Astrocyte (in vitro differentiated cells and primary cell): ENCODE measurements around the gene DAGLA.

Experiments
- EZH2 ChIP-seq: IDR thresholded peaks from 2 replicates; pipeline ENCODE4 v1.6.1; 2012; ENCODE audit warnings: mild to moderate bottlenecking, low read length, inconsistent platforms; ENCODE audit not compliant: insufficient read depth
- TF ChIP-seq, protein P1 (sequence below): IDR thresholded peaks from 2 replicates; pipeline ENCODE4 v1.5.1; 2011; ENCODE audit warnings: low read depth, mild to moderate bottlenecking, inconsistent platforms, low read length, moderate library complexity; ENCODE audit not compliant: insufficient read depth

DNA sequence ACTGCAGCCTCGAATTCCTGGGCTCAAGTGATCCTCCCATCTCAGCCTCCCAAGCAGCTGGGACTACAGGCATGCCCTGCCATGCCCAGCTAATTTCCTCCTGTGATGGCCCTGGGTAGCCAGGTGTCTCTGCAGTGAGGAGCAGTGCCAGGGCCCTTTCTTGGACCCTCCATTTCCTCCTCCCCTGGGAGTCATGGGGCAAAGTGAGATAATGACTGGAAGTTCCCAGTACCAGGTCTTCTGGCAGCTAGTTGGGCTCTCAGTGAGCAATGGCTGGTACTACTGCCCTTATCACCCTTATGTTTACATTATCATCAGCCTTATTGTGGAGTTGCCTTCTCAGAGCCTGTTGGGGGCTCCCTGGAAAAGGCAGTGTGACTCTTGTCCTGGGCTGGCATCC is 17.6 kb downstream of the DAGLA start:
- TF ChIP-seq, protein P1, sequence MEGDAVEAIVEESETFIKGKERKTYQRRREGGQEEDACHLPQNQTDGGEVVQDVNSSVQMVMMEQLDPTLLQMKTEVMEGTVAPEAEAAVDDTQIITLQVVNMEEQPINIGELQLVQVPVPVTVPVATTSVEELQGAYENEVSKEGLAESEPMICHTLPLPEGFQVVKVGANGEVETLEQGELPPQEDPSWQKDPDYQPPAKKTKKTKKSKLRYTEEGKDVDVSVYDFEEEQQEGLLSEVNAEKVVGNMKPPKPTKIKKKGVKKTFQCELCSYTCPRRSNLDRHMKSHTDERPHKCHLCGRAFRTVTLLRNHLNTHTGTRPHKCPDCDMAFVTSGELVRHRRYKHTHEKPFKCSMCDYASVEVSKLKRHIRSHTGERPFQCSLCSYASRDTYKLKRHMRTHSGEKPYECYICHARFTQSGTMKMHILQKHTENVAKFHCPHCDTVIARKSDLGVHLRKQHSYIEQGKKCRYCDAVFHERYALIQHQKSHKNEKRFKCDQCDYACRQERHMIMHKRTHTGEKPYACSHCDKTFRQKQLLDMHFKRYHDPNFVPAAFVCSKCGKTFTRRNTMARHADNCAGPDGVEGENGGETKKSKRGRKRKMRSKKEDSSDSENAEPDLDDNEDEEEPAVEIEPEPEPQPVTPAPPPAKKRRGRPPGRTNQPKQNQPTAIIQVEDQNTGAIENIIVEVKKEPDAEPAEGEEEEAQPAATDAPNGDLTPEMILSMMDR = no peak
- TF ChIP-seq EZH2 = no peak
